Activated naive CD4-positive, alpha-beta T cell treated with anti-CD3 and anti-CD28 coated beads for 36 hours (primary cell): Measurements from ENCODE around the gene PGAP6. TPM values are rescaled to one million over a fixed set of nuclear protein-coding genes. Genes with fewer than 3 reads are reported as not detected.

Experiments
- CTCF ChIA-PET: fragments of 350-600 bp; sonication (Branson Sonifier 250); formaldehyde crosslinking; loops from one replicate; lab custom pipeline; 2021; ENCODE audit warnings: antibody characterized with exemption; lab: Charles Lee
- DNase-seq: peaks from one replicate; pipeline ENCODE4 v3.0.0-alpha.2; 2020
- H3K27ac Mint-ChIP-seq: one replicate; pipeline ENCODE4 v1.8.0; 2021; ENCODE audit warnings: mild to moderate bottlenecking, mixed read lengths
- H3K27me3 Mint-ChIP-seq: one replicate; pipeline ENCODE4 v1.8.0; 2021; ENCODE audit warnings: low read depth, mixed read lengths
- H3K36me3 Mint-ChIP-seq: one replicate; pipeline ENCODE4 v1.8.0; 2021; ENCODE audit warnings: low read depth, mixed read lengths
- H3K4me1 Mint-ChIP-seq: one replicate; pipeline ENCODE4 v1.8.0; 2021; ENCODE audit warnings: low read depth, mixed read lengths
- H3K4me3 Mint-ChIP-seq: one replicate; pipeline ENCODE4 v1.8.0; 2021; ENCODE audit warnings: mild to moderate bottlenecking, moderate library complexity, mixed read lengths
- H3K9me3 Mint-ChIP-seq: one replicate; pipeline ENCODE4 v1.8.0; 2021; ENCODE audit warnings: mixed read lengths
- intact Hi-C: fragments of 100-400 bp; cut with micrococcal nuclease; formaldehyde crosslinking; loops from one replicate; pipeline ENCODE4 v1.15.1; 2023
- total RNA-seq, 2 experiments: library from RNA; stranded (reverse); gene quantifications; one replicate each; pipeline ENCODE4 v1.2.3, GENCODE V29; 2021

Gene PGAP6
- total RNA-seq, 2 experiments from 2014 or later = 19.9 to 20.9 TPM

DNA sequence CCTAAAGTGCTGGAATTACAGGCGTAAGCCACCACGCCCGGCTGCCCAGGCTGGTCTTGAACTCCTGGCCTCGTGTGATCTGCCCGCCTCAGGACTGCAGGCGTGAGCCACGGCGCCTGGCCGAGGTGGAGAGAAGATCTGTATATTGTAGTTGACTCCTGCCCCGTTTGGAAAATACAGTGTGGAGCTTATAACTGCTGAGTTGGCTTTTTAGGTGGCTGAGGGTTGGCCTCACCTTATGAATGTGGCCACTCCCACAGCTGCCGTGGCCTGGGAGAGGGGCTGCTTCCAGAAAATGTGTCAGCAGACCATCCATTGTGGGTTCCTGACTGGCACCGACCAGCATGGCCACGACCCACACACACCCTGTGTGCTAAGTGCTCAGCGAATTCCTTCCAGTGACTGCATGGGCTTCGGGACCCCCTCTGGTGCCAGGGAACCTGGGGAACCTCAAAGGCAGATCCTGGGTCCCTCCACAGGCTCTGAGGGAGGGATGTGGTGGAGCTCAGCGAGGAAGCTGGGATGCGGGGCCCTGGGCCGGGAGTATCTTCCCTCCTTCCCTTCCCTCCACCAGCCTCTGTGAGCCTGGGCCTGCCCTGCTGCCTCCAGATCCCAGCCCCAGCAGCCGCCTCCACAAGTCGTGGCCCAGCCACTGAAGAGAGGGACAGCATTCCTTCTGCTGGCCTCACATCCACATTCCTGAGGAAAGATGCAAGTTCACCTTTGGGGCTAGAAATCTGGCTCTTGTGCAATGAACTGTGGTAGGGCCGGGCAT is 32.8 kb upstream of the PGAP6 start:
- Mint-ChIP-seq H3K4me1 (no peaks in the 10 kb centered on the region), H3K9me3 (no peaks in the 10 kb centered on the region), H3K4me3 (no peak overlapping the region), H3K27ac (no peak overlapping the region), H3K27me3 (no peaks in the 10 kb centered on the region), H3K36me3 (peaks cover 2% of the 10 kb centered on the region)
- intact Hi-C loops = no loop called here
- no peak for DNase-seq
- CTCF ChIA-PET = no interaction called here

DNA sequence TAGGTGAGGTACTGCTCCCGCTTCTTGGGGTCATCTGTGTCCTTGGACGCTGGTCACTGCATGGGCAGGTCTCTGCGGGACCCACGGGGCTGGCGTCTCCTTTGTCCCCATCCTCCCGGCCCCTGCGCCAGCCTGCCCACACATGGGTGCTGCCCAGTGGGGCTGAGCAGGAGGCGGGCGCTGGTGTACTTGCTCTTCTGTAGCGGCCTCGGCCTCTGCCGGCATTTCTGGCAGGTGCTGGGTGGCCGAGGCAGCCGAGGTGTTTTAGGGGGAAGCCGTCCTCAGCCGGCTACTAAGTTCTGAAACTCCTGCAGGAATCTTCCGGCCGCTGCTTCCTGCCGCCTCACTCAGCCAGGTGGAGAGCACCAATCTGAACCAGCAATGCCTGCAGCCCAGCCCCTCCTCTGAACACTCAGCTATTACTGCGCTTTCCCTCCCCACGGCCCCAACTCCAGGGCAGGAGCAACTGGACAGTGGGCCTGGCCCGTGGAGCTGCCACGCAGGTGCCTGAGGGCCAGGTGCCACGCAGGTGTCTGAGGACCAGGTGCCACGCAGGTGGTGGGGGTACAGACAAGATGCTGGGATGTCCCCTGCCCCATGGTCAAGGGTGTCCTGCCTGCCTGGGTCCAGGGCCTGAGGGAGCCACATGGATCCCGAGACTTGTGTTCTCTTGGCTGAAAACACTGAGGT is 29.9 kb upstream of the PGAP6 start:
- Mint-ChIP-seq H3K9me3 (no peaks in the 10 kb centered on the region), H3K36me3 (peaks cover 2% of the 10 kb centered on the region), H3K4me1 (no peaks in the 10 kb centered on the region), H3K27ac (no peak overlapping the region), H3K27me3 (no peaks in the 10 kb centered on the region), H3K4me3 (no peak overlapping the region)
- CTCF ChIA-PET = interaction anchor here (0.6 kb wide), 1 partner anchor 221 kb away, joined by 3 read pairs; no protein-coding TSS in a partner anchor
- no peak for DNase-seq
- intact Hi-C loops = no loop called here

DNA sequence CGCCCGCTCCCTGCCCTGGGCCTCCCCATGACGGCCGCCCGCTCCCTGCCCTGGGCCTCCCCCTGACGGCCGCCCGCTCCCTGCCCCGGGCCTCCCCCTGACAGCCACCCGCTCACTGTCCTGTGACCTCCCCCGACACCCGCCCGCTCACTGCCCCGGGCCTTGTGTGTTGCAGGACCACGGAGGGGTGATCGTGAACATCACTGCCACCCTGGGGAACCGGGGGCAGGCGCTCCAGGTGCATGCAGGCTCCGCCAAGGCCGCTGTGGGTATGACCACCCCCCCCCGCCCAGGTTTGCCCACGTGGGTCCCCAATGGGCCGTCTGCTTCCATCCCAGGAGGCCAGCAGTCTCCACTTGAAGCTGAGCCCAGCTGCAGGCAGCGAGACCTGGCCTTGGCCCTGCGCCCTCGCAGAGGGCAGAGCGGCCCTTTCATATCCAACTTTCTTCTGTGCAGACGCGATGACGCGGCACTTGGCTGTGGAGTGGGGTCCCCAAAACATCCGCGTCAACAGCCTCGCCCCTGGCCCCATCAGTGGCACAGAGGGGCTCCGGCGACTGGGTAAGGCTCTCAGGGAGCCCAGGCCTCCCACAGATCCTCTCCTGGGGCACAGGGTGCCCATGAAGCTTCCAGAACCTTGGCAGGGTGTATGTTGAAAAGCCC is 28.9 kb upstream of the PGAP6 start:
- Mint-ChIP-seq H3K9me3 (no peaks in the 10 kb centered on the region), H3K4me3 (no peak overlapping the region), H3K27me3 (no peaks in the 10 kb centered on the region), H3K4me1 (no peaks in the 10 kb centered on the region), H3K27ac (no peak overlapping the region), H3K36me3 (peaks cover 2% of the 10 kb centered on the region)
- intact Hi-C loops = no loop called here
- DNase-seq = no peak
- CTCF ChIA-PET = no interaction called here

DNA sequence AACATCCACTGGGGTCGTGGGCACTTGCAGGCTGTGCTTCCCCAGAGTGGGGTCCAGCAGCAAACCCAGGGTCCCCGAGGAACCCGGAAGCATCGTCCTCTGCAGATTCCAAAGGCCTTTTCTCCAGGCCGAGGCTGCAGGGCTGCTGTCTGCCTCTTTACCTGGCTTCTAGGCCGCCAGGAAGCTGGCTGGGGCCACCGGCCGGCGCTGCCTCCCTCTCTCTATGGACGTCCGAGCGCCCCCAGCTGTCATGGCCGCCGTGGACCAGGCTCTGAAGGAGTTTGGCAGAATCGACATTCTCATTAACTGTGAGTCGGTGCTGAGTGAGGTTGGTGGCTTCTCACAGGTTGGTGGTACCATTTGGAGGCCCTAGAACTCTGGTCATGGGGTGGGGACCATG is 25.5 kb upstream of the PGAP6 start:
- H3K9me3 Mint-ChIP-seq = no peaks in the 10 kb centered on the region
- H3K27me3 Mint-ChIP-seq = no peaks in the 10 kb centered on the region
- H3K4me3 Mint-ChIP-seq = no peak overlapping the region

DNA sequence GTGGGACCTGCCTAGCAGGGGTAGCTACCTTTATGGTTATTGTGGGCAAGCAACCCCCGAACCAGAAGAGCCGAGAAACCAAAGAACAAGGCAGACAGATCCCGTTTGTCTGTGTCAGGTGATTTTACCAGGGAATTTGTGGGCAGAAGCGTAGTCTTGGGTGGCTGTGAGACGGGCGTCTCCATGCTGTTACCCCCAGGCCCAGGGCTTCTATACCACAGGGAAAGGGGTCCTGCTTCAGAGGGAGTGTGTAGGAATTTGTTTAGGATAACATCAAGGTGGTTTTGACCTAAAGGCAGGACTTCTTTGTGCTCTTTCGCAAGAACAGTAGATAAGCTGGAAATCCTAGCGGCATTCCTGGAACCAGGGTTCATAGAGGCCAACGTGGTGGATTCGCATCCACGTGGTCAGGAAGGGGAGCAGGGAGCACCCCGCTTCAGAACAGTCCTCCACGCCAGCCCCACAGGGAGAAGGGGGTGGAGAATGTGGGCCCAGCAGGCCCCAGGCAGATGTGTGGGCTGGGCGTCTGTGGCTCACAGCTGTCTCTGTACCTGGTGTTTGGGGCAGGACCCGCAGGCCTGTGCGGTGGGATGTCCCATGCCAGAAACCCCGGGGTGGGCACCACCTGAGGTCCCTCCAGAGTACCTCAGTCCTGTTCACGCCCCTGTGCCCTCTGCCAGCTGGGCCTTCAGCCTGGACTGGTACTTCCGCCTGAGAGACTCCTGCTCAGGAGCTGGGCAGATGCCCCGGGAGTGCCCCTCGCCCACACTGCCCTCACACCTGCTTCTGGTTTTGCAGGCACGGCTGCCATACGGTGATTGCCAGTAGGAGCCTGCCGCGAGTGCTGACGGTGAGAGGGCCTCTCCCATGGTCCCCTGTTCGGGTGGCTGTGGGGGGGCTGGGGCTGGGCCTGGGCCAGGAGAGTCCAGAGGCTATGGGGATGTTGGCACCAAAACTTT is 24.0 kb upstream of the PGAP6 start:
- Mint-ChIP-seq H3K4me3 (no peak overlapping the region), H3K36me3 (peaks cover under 1% of the 10 kb centered on the region), H3K4me1 (peaks cover 5% of the 10 kb centered on the region), H3K9me3 (no peaks in the 10 kb centered on the region), H3K27me3 (no peaks in the 10 kb centered on the region), H3K27ac (no peak overlapping the region)
- no peak for DNase-seq
- CTCF ChIA-PET = no interaction called here
- intact Hi-C loops = no loop called here

More for the DNA sequence above, 25.5 kb upstream of the PGAP6 start:
- intact Hi-C loops = no loop called here
- H3K36me3 Mint-ChIP-seq = peaks cover 2% of the 10 kb centered on the region
- CTCF ChIA-PET = no interaction called here
- no peak overlapping the region for H3K27ac Mint-ChIP-seq
- no peak for DNase-seq
- peaks cover 3% of the 10 kb centered on the region for H3K4me1 Mint-ChIP-seq

DNA sequence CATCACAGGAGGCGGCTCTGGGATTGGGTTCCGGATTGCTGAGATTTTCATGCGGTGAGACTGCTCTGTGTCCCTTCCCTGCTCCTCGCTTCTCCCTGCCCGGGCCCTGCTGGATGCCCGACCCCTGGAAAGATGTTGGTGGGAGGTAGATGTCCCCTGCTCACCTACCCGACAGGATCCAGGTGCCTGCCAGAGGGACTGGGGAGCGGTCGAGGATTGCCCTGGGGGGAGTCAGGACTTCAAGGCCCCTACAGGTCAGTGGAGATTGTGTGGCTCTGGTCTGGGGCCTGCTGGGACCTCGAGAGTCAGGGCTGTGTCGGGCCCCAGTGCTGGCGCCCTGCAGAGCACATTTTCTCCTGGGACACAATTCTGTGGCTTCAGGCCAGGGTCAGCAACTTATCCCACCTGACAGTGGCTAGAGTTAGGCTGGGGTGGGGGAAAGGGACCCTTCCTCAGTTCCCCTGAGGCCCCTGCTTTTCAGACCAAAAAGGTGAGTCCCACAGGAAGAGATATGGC is 23.3 kb upstream of the PGAP6 start:
- H3K36me3 Mint-ChIP-seq = peaks cover 2% of the 10 kb centered on the region
- no peaks in the 10 kb centered on the region for H3K9me3 Mint-ChIP-seq
- intact Hi-C loops = no loop called here
- H3K4me3 Mint-ChIP-seq = no peak overlapping the region
- no peak for DNase-seq
- H3K27me3 Mint-ChIP-seq = no peaks in the 10 kb centered on the region
- H3K27ac Mint-ChIP-seq = no peak overlapping the region
- CTCF ChIA-PET = no interaction called here
- peaks cover 12% of the 10 kb centered on the region for H3K4me1 Mint-ChIP-seq

DNA sequence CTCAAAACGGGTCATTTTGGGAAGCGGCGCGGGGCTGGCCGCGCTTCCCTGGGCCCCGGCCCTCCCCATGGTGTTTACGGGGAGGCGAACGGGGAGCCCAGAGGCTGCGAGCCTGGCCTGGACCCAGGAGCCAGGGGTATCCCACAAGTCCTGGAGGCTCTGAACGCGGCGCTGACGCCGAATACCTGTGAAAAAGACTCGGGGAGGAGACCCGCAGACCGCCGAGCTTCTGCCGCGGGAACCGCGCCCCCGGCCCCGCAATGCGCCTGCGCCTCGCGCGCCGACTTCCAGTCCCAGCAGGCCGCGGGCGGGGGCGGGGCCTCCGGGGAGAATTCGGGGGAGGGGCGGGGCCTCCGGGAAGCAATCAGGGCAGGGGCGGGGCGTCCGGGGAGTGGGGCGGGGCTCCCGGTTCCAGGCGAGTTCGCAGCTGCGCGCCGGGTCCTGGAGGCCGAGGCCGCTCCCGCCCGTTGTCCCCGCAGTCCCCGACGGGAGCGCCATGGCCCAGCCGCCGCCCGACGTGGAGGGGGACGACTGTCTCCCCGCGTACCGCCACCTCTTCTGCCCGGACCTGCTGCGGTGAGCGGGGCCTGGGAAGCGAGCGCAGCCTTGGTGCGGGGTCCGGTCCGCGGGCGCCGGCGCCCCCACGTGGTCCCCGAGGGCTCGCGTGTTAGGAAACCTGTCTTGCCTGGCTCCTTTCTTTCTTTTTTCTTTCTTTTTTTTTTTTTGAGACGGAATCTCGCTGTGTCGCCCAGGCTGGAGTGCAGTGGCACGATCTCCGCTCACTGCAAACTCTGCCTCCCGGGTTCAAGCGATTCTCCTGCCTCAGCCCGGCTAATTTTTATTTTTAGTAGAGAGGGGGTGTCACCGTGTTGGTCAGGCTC is 19.9 kb upstream of the PGAP6 start, which contains the start of gene DECR2:
Gene DECR2, plus strand, starts transcription at position 418 of the 881 bp plus-strand sequence. Its CDS starts 79 bp downstream, at position 497.
- peak; percentile 99 for DNase-seq
- Mint-ChIP-seq H3K4me1 (peaks cover 17% of the 10 kb centered on the region), H3K27ac (peak within 1 kb of the TSS; percentile 83), H3K9me3 (no peaks in the 10 kb centered on the region), H3K4me3 (peak within 1 kb of the TSS; percentile 83), H3K27me3 (no peaks in the 10 kb centered on the region), H3K36me3 (peaks cover 2% of the 10 kb centered on the region)
- CTCF ChIA-PET = no interaction called here
- intact Hi-C loops = loop anchor here (1.0 to 2.0 kb wide), 6 partner anchors 9 to 124 kb away; partner anchors contain the start of genes AXIN1, MRPL28 and RAB11FIP3

- peak overlapping the region; percentile 83 for H3K4me3 Mint-ChIP-seq
- CTCF ChIA-PET = no interaction called here
- H3K27ac Mint-ChIP-seq = peak overlapping the region; percentile 83
- intact Hi-C loops = loop anchor here (2.0 kb wide), 3 partner anchors 17 to 47 kb away; partner anchors contain the start of genes AXIN1 and MRPL28
- H3K36me3 Mint-ChIP-seq = peaks cover 2% of the 10 kb centered on the region
- peaks cover 23% of the 10 kb centered on the region for H3K4me1 Mint-ChIP-seq
- no peak for DNase-seq
- no peaks in the 10 kb centered on the region for H3K9me3 Mint-ChIP-seq
- H3K27me3 Mint-ChIP-seq = no peaks in the 10 kb centered on the region
These were observed 18.3 kb upstream of the PGAP6 start for GRCh38 chr16:400061-400591.

- no peak overlapping the region for H3K4me3 Mint-ChIP-seq
- peaks cover 23% of the 10 kb centered on the region for H3K4me1 Mint-ChIP-seq
- H3K9me3 Mint-ChIP-seq = no peaks in the 10 kb centered on the region
- no peaks in the 10 kb centered on the region for H3K27me3 Mint-ChIP-seq
- DNase-seq = no peak
- H3K27ac Mint-ChIP-seq = no peak overlapping the region
- intact Hi-C loops = loop anchor here (2.0 kb wide), 3 partner anchors 17 to 47 kb away; partner anchors contain the start of genes AXIN1 and MRPL28
- CTCF ChIA-PET = no interaction called here
- H3K36me3 Mint-ChIP-seq = peaks cover 2% of the 10 kb centered on the region
These were observed 17.7 kb upstream of the PGAP6 start for GRCh38 chr16:399340-400019.

DNA sequence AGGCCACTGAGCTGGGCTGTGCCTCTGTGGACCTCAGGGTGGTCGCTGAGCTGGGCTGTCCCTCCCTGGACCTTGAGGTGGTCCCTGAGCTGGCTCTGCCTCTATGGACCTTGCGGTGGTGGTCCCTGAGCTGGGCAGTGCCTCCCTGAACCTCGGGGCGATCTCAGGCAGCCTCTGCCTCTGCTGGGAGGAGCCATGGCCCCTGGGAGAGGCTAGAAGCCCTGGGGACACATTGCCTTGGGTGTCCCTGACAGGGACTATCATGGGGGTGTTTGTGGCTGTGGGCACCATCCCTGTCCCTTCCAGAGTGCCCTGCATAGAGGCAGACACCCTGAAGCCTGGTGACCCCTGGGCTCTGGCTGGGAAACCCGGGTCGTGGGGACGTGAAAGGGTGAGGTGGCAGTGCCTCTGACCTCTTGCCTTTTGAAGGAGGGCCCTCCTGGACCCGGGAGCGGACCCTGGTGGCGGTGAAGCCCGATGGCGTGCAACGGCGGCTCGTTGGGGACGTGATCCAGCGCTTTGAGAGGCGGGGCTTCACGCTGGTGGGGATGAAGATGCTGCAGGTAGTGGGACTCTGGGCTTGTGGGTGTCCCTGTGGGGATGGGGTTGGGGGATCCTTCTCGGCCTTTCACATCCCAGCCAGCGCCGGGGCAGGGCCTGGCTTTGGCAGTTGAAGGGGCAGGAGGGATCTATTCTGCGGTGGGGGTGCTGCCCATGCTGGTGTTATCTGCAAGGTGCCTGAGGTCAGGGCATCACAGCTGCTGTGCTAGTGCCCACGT is 17.0 kb upstream of the PGAP6 start:
- Mint-ChIP-seq H3K4me3 (peak overlapping the region; percentile 58), H3K27me3 (no peaks in the 10 kb centered on the region), H3K27ac (peak overlapping the region; percentile 53), H3K4me1 (peaks cover 23% of the 10 kb centered on the region), H3K9me3 (no peaks in the 10 kb centered on the region), H3K36me3 (peaks cover 2% of the 10 kb centered on the region)
- no peak for DNase-seq
- CTCF ChIA-PET = no interaction called here
- intact Hi-C loops = no loop called here
